NCI-H1092 treated with DMSO at 0.1 percent for 48 hours (cell line): Measurements from ENCODE around the gene NCOA6.

Source experiments
- DNase-seq: peaks from one replicate; lab custom pipeline; 2025; lab: John Stamatoyannopoulos, UW

The NCOA6 gene

DNA sequence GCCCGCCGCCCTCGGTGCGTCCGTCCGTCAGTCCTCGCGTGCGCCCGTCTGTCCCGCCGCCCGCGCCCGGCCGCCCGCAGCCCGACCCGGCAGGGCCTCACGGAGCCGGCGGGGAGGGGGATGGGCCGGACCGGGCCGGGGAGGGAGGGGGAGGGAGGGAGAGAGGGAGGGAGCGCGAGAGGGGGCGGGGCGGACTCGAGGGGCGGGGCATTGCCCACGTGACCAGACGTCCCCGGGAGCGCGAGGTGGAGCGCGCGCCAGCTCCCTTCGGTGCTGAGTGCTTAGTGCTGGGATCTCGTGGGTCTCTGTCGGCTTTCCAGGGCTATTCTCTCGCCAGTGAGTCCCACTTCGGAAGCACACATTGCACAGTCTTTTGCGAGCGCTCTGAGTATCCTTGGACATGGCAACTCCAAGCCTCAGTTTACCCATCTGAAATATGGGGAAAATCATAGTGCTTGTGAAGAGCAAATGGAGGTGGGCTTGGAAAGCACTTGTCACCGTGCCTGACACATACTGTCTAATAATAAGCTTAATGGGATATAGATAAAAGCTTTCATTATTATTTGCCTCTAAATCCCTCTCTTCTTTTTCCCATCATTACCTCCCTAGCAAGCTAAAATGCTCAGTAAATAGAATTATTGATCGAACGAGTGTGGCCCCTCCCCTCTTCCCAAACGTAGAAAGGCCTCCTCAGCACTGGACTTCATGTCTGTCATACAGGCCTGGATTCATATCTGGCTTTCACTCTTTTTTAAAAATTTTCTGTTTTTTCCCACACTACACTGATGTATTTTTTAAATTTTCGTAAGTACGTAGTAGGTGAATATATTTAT, at the start of gene NCOA6:
TSS of gene NCOA6 (minus strand) at position 122 of the 833 bp plus-strand sequence. CDS start 43,296 bp downstream, outside the sequence.
- peak; percentile 70 for DNase-seq

- peak; percentile 79 for DNase-seq
Measured at GRCh38 chr20:34874094-34874654, 48.7 kb upstream of the NCOA6 start.

- DNase-seq: no peak
Measured at GRCh38 chr20:34873583-34874093, 48.2 kb upstream of the NCOA6 start.

GRCh38 chr20:34872622-34873224, 47.3 kb upstream of the NCOA6 start, which contains the start of gene GGT7:
Gene GGT7 (minus strand): TSS chr20:34872856. CDS start chr20:34872815, 41 bp downstream.
- DNase-seq: peak; percentile 79

GRCh38 chr20:34871966-34872621, 46.6 kb upstream of the NCOA6 start:
- DNase-seq: peak; percentile 45

DNA sequence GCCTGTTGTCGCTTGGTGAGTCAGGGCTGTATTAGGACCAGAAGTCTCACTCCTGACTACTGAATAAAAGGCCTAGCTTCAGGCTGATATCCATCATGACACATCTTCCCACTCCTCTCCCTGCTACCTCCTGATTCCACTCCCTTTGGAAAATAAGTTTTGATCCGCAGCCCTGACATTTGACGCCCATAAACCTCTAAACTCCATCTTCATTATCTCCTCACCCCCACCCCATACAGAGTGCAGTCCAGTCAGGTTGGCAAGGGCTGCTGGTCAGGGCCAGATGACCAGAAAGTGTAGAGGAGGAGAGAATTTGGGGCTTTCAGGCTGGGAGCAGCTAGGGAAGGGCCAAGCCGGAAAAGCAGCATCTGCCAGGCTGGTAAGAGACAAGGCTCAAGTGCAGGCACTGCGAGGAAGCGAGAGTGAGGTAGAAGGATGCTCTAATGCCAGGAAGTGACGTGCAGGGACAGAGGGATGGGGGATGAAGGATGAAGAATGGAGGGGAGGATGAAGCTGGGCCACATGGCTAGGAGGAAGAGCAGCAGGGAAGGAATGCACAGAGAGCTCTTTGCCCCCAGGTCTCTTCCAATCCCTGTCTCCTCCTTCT, 46.0 kb upstream of the NCOA6 start:
- no peak for DNase-seq

DNA sequence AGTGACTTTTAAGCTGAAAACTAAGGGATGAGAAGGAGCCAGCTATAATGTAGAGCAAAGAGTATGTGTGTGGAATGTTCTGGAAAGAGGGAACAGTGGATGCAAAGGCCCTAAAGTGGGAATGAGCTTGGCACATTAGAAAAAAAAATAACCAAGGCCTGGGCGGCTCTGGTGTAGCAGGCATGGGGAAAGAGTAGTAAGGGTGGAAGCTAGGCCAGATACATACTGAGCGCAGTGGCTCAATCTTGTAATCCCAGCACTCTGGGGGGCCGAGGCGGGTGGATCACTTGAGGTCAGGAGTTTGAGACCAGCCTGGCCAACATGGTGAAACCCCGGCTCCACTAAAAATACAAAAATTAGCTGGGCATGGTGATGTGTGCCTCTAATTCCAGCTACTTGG, 38.8 kb upstream of the NCOA6 start:
- no peak for DNase-seq

DNA sequence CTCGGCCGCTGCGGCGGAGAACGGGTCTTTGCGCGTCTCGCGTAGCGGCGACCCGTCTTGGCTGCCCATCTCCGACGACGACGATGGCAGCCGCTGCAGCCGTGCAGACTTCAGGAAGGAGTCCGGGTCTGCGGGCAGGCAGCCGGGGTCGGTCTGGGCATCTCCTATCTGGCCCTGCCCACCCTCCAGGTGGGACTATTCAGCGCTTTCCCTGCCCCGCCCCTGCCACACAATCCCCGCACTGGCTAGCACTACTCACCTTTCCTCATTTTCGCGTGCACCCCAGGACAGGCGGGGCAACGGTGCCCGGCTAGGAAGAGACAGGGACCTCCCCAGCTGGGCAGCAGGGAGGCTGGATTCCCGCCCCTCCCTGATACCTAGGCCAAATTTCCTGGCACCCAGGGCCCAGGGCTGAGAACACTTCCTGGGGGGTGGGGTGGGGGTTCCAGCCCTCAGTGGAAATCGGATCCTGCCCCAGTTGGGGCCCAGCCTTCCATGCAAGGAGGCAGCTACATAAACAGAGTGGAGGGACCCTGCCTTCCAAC, 38.0 kb upstream of the NCOA6 start:
- DNase-seq: no peak

DNA sequence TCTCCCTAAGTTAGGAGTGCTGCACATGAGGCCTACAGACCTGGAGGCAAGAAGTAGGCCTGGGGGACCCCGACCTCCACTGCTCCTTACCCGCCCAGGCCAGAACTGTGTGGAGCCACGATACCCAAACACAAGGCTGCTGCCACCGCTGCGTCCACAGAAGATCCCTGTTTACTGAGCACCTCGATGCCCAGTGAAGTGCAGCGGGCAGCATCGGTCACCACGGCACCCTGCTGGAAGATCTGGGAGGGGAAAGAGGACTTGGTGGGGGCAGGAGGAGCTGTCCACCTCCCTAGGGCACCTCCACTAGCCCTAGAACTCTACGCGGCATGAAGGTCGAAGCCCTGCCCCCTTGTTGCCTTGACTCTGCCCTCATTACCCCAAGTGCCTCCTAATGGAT, 37.3 kb upstream of the NCOA6 start:
- DNase-seq: no peak

GRCh38 chr20:34861386-34862084, 36.1 kb upstream of the NCOA6 start:
- no peak for DNase-seq

DNA sequence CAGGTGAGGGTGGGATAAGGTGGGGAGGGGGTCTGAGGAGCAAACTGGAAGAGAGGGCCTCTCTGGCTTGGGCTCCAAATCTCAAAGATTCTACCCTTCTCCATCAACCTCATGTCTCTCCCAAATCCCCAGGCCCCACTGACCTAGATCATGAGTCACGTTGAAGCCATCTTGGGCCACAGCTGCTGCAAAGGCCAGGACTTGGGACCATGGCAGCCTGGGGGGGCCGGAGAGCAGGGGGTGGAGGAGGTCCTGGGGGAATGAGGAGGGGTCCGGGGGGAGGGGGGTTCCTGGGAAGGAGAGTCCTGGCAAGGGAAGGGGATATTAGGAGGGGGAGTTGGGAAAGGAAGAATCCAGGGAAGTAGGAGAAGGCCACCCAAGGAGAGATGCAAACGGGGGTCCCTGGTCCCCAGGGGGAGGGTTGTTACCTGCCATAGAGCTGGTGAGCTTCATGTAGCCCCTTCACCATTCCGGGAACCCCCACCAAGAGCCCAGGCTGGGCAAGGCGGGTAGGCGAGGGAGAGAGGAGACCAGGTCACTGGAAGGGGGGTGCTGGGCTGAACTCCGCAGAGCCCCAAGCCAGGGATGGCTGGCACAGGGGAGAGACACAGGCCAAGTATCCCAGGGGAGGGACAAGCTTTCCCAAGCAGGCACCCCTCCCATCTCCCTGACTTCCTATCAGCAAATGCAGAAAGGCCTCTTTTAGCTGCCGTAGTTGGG, 34.5 kb upstream of the NCOA6 start:
- DNase-seq: no peak

DNA sequence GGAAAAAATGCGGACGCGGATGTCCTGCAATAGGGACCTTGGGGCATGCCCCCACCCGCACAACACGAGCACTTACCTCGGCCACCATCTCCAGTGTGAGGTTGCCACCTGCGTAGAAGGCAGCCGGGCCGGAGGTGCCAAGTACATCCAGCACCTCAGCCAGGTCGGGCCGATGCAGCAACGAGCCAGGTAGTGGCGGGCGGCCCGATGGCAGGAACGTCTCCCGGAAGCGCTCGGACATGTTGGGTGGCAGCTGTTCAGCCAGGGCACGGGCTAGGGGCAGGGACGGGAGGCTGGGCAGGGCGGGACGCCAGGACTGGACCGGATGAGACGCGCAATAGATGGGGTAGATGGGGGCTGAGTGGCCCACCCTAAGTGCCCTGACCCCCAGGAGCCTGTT, 33.9 kb upstream of the NCOA6 start:
- no peak for DNase-seq

DNA sequence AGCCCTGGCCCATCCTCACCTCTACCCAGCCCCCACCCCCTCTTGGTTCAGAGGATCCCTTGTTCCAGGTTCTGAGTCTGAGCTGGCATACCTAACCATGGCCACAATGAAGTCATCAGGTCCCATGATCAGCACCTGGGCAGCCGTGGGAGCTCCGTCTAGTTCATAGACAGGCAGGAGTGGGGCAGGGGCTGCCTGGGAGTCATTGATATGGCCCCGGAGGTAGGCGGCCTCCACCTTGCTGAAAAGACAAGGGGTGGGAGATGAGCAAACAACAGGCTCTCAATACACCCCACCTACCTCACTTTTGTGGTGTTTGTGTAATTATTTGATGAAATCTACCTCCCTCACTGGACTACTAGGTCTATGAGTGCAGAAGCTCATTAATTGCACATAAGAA, 26.8 kb upstream of the NCOA6 start:
- no peak for DNase-seq

GRCh38 chr20:34850969-34851368, 25.5 kb upstream of the NCOA6 start:
- no peak for DNase-seq

DNA sequence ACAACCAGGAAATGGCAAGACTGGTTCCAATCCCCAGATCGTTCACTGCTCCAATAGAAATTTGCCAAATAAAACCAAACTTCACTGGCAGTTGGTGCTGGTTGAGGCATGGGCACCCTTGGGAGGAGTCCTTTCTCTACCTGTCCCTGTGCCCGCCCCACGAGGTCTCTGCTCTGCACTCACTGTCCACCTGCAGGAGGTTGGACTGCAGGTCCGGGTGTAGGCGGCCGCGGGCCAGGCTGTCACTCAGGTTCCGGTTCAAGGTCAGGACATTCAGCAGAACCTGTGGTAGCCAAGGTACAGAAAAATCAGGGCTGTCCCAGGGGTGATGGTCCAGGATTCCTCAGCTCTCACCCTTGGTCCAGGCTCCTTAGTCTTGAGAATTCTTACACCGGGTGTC, 24.3 kb upstream of the NCOA6 start:
- no peak for DNase-seq

- DNase-seq: no peak
Measured at GRCh38 chr20:34848597-34848996, 23.1 kb upstream of the NCOA6 start.

GRCh38 chr20:34843421-34843820, 18.0 kb upstream of the NCOA6 start:
- no peak for DNase-seq

GRCh38 chr20:34842143-34842542, 16.7 kb upstream of the NCOA6 start:
- DNase-seq: no peak

DNA sequence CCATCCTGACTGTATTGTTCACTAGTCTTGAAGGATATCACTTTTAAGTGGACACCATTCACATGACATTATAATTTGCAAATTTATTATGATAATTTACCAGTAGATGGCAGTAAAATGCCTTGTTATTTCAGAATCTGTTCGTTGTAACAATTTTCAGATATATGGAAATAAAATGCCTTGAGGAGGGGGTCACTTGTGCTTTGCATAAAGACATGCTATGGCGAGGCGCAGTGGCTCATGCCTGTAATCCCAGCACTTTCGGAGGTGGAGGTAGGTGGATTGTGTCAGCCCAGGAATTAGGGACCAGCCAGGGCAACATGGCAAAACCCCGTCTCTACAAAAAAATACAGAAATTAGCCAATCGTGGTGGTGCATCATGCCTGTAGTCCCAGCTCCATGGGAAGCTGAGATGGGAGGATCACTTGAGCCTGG, 9.0 kb upstream of the NCOA6 start:
- peak; percentile 29 for DNase-seq

GRCh38 chr20:34831936-34832335, 6.5 kb upstream of the NCOA6 start:
- no peak for DNase-seq
